COLO829 (cell line): ENCODE results near the gene ELP1.
"Not testable (repeated sequence)": the region's sequence is repeated elsewhere in the genome, so short reads cannot be mapped to it uniquely, and the experiment has no call there.

Experiments
- DNase-seq: peaks from one replicate; pipeline ENCODE4 v3.0.0; 2012; ENCODE audit warnings: low spot score

ELP1 gene

DNA sequence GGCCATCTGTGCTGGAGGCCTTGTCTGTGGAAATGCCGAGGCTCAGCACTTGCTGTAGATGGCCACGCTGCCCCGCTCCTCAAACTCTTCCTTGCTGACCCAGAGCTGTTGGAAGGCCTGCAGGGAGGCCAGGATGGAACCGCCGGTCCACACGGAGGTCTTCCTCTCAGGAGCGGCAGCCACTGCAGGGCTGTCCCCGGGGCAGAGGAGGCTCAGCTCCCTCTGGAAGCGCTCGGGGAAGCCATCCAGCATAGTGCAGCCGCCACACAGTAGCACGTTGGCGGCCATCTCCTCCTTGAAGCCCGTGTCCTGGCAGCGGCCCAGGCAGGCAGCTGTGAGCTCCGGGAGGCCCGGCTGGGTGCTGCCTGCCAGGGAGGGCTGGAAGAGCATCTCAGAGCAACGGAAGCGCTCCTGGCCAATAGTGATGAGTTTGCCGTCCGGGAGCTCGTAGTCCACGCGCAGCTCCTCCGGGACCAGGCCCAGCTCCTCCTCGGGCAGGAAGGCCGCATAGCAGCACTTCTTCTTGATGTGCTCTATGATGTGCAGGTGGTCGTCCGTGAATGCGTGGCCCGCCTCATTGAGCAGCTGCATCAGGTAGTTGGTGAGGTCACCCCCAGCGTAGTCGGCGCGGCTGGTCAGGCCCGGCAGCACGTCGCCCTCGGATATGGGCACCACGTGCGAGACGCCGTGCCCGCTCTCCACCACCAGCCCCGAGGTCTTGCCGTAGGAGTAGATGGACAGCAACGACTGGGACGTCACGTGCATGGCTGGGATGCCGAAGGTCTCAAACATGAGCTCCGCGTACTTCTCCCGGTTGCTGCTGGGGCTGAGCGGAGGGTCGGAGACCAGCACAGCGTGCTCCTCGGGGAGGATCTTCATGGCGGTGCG, 79.0 kb downstream of the ELP1 start:
- DNase-seq, result no peak

DNA sequence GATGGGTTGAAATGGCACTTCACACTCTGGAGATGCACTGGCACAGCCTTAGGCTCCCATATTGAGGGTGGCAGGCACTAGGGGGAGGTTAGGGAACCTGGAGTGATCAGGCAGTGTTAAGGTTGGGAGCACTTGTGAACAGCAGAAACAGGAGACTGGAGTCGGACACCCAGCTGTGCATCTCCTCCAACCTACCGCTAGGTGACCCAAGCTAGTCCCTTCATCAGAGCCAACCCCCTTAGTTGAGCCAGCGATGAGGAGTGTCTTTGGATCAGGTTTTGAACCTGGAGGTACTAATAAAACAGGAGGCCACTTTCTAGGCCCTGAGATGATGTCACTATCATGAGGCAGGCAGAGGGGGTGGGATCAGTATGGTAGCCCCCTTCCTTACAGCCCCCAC, 79.8 kb downstream of the ELP1 start:
- no peak for DNase-seq

DNA sequence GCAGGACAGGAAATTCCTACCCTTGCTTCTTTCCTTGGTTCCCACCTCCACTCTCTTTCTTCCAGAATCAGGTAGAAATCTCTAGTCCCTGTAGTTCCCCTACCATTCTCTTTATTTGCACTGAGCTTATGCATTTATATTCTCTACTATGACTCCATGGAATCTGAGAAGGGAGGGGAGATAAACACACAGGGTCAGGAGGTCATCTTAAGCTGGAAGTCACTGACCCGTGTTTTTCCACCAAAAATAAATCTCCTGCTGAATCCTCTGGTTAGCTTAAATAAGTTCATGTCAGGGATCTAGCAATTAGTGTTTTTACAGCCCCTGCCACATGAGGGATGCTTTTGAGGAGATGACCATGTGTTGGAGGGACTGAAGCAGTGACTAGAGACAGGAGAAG, 81.8 kb downstream of the ELP1 start:
- DNase-seq, result no peak

DNA sequence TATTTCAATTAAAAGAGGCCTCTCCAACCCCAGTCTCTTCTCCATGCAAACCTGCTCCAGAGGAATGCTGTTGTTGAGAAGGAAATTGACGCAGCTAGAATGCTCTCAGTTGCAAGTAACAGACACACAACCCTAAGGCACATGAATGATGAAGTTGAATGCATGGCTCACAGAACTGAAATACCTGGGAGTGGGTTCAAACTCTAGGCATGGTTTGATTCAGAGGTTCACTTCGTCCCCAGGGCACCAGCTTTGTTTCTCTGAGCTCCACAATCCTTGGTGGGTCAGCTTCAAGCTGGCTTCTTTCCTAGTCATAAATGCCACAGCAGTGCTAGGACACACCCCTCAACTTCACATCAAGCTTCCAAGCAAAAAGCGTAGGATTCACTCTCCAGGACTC, 82.8 kb downstream of the ELP1 start:
- no peak for DNase-seq

DNA sequence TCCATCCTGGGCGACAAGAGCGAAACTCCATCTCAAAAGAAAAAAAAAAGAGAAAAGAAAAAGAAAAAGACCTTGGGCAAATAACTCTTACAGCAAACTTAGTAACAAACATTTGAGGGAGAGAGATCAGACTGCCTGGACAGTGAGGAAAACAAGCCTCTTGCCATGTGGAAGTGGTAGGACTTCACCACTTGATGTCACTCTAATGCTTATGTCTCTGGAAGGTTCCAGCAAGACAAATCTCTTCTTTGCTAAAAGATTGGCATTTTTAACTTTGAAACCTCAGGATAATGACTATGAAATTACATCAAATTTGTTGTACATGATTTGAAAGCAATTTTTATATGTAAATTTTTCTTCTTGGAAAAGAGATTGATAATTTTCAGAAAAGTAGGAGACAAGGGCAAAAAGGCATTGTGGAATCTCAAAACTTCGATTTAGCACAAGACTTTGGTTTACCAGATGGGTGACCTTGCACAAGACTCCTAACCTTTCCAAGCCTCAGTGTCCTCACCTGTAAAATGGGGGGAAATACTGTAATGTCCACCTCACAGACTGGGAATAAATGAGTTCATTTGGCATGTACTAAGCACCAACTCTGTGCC, 83.5 kb downstream of the ELP1 start:
- peak; percentile 68 for DNase-seq

DNA sequence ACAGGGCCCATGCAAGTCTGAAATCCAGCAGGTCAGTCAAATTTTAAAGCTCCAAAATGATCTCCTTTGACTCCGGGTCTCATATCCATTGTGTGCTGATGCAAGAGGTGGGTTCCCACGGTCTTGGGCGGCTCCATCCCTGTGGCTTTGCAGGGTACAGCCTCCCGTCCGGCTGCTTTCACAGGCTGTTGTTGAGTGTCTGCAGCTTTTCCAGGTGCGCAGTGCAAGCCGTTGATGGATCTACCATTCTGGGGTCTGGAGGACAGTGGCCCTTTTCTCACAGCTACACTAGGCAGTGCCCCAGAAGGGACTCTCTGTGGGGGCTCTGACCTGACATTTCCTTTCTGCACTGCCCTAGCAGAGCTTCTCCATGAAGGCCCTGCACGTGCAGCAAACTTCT, 85.6 kb downstream of the ELP1 start:
- DNase-seq, result not testable (repeated sequence)

DNA sequence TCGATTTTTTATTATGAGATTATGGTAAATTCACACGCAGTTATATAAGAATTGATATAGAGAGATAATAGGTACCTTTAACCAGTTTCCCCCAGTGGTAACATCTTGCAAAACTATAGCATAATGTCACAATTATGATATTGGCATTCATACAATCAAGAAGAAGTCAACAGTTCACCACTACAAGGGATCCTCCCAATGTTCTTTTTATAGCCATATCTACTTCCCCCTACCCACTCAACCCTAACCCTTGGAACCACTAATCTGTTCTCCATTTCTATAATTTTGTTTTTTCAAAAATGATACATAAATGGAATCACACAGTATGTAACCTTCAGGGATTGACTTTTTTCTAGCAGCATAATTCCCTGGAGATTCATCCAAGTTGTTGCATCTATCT, 88.0 kb downstream of the ELP1 start:
- no peak for DNase-seq

DNA sequence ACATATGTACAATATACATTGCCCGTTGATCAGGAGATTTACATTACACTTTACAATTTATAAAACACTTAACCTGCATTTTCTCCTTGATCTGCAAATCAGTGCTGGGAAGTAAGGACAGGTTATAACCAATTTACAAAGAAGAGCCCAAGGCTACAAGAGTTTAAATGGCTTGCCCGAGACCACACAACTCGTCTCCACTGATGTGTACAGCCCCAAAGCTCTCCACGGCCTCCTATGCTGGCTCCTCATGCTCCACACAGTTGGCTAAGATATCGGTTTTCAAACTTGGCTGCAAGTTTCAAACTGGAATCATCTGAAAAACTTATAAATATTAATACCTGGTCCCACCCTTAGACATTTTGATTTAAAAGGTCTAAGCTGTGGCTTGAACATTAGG, 88.4 kb downstream of the ELP1 start:
- DNase-seq, result no peak

DNA sequence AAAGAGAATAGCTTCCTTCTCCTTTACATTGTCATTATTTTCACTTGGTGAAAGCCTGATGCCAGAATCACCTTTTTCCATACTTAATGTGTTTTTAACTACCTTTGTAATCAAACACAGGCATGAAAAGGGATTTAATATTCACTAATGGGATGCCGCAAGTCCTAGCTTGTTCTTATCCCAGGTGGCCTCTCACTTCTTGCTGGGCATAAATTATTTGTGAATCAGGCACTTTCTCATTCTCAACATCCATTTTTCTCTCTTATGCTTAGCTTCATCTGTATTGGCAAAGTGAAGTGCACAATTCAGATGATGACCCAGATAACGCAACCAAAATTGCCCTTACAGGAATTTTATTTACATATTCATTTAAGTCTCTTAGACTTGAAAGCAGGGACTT, 89.1 kb downstream of the ELP1 start:
- DNase-seq, result no peak

DNA sequence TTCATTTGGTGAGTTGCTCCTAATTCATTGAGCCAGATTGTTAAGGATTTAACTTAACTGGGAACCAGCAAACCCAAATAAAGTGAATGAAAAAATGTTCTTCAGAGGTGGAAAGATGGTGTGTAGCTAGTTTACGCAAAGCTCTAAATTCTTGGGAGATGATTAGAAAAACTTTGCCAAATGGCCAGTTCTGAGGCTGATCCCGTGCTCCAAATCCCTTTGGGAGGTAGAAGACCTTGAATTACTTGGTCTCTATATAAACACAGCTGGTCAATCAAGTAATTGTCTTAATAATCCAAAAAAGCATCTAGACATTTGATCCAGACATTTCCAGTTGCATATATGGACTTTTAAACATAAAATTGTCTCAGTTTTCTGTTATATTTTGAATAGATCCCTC, 89.5 kb downstream of the ELP1 start:
- no peak for DNase-seq

DNA sequence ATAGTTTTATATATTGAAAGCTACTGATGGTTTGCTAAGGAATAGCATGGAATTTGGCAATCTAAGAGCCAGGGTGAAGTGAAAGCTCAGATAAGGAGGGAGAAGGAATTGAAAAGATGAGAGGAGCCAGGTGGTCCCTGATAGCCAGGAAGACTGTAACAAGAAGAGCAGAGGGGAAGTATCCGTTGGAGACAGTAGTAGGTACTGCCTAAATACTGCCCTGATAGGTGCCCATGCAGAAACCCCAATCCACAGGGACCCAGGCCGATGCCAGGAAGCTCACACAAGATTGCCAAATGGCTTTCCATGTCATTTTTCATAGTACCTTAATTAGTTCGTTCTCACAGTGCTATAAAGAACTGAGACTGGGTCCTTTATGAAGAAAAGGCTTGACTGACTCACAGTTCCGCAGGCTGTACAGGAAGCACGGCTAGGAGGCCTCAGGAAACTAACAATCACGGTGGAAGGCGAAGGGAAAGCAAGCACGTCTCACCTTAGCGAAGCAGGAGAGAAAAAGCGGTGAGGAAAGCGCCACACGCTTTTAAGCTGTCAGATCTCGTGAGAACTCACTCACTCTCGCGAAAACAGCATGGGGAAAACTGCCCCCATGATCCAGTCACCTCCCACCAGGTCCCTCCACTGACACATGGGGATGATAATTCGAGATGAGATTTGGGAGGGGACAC, 91.2 kb downstream of the ELP1 start:
- no peak for DNase-seq

DNA sequence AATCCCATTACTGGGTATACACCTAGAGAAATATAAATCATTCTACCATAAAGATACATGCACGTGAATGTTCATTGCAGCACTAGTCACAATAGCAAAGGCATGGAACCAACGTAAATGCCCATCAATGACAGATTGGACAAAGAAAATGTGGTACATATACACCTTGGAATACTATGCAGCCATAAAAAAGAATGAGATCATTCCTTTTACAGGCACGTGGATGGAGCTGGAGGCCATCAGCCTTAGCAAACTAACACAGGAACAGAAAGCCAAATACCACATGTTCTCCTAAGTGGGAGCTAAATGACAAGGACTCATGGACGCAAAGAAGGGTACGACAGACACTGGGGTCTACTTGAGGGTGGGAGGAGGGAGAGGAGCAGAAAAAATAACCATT, 94.4 kb downstream of the ELP1 start:
- not testable (repeated sequence) for DNase-seq

DNA sequence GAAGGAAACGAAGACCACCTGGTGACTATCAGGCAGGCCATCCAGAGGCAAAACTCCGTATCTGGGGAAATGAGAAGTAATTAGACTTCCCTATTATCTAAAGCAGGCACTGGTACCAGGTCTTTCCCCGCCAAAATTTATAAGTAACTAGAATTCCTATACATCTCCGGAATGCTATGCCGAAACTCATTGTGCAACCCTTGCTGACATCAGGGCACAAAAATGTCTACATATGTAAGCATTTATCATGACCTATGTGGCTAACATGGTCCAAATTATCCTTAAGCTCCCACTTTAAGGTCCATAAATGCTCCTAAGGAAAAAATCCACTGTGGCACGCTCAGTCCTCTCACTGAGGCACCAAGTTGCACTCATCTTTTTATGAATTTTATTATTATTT, 95.9 kb downstream of the ELP1 start:
- DNase-seq, result no peak

DNA sequence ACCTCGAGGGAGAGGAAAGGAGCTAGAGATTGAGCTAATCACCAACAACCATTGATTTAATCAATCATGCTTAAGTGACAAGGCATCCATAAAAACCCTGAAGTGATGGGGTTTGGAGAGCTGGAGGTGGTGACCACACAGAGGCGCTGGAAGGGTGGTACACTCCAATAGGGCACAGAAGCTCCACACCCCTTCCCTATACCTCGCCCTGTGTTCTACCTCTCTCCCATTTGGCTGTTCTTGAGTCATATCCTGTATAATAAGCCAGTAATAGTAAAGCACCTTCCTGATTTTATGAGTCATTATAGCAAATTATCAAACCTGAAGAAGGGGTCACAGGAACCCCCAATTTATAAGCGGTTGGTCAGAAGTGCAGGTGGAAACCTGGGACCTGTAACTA, 96.4 kb downstream of the ELP1 start:
- no peak for DNase-seq

DNA sequence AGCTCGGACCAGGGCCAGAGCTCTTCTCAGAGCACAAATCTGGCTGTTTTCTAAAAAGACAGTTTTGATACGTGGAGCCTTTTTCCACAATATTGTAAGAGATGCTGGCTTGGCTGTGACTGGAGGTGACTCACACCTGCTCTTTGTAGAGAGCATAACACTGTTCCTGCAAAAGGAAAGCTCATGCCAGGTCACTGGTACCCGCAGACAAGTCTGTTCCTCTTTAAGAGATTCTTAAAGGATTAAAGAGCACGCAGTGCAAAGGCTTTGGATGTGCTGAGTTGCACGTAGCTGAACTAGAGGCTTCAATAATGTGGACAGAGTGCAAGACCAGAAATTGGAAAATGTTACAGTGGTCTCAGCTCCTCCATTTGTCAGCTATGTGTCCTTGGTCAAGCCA, 97.1 kb downstream of the ELP1 start:
- DNase-seq, result no peak

DNA sequence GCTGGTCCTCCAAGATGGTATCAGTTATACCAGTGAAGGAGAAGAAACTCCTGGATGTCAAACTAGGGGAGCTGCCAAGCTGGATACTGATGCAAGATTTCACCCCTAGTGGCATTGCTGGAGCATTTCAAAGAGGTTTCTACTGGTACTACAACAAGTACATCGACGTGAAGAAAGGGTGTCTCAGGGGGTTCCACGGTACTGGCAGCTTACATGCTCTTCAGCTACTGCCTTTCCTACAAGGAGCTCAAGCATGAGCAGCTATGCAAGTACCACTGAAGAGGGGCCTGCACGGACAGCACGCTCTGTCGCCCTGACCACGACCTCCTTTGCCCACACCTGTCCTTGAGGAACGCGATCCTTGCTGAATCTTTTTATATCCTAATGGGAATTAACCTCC, 97.6 kb downstream of the ELP1 start:
- DNase-seq, result no peak

DNA sequence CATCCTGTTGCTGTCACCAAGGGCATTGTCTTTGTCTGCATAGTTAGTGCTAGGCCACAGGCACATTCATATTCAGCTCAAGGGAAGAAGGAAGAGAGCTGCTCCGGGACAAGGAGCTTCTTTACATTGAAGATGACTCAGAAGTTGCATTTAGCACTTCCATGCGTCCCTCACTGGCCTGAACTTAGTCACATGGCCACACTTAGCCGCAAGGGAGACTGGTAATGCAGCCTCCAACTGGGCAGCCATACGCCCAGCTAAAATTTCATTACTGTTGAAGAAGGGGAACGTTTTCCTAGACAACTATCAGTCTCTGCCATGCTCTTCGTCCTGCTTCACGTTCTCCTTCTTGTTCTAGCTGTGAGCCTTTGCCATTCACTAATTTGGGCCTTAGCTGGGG, 98.1 kb downstream of the ELP1 start:
- DNase-seq, result peak; percentile 77

DNA sequence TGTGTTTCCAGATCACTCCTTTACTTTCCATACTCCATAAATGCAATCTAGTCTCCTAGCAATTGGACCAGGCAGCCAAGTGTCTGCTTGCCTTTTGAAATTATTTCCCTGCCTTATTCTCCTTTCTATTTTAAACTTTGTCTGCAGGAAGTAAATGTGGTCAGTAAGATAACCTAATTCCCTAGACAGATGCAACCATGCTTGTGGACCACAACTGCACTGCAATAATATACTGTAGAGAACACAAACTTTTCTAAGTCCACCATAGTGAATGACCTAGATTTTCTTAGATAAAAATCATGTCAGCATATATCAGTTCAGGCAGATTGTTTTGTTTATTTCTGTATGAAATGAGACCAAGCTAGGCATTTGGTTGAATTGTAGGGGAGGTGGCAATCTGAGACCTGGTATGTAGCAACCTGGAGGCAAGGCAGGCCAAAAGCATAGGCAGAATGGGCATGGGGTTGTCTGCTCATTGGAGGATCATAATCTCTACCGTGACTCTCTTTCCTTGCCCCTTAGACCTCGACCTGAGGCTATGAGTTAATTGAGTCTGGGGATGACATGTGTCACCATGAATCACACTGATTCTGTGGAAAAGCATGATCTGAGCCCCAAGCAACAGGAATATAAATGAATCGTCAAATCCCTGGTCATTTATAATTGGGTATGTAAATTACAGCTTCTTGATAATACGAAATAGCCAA, 98.8 kb downstream of the ELP1 start:
- no peak for DNase-seq

DNA sequence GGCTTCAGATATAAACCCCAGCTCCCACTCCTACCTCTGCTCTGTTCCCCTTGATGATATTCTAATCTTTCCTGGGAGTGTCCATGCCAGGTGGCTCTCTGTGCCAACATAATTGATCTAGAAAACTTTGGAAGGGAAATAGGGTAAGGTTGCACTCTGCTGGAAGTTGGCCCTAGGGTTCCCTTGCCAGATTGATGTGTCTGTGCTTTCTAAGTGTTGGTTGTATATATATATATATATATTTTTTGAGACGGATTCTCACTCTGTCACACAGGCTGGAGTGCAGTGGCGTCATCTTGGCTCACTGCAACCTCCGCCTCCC, 101.8 kb downstream of the ELP1 start:
- no peak for DNase-seq

DNA sequence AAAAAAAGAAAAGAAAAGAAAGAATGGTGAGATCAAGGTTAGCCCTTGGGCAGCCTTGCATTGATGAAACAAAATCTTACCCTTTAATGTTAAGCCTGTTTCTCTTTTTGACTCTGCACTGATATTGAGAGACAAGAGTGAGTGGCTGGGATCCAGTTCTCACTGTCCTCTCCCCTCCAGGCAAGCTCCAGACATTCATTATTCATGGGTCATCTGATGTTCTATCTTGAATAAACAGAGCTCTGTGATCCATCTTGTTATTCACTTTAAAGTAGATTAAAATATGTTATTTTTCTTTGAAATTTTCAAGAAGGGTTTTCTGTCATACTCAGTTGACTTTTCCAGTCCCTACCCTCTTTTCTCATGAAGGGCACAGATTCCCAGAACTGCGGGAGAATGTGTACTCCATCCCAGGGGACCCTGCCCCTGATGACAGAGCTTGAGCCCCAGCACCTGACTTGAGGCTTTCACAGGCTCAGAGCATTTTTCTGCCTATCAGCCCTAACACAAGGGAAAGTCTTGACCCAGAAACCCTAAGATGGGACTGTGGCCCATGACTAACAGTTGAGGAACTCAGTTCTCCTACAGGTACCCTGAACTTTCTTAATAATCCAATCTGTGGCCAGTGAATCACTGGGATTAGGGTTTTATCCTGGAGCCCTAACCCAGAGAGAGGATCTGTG, 102.3 kb downstream of the ELP1 start:
- DNase-seq, result peak; percentile 55

DNA sequence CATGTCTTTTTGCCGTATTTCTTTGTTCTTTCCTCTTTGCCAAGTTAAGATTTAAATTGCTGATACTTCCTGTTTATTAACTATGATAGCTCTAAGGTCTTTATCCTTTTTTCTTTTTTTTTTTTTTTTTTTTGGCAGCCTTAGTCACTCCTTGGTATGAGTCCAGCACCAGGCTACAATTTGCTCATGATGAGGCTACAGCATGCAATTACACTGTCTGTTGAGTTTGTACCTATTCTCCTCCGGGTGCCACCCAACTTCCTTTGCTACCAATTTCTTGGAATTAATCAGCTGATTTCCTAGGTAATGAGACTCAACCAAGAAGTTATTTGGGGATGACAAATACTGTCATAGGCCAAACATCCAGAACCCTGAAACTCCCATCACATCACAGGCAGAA, 103.7 kb downstream of the ELP1 start:
- no peak for DNase-seq

DNA sequence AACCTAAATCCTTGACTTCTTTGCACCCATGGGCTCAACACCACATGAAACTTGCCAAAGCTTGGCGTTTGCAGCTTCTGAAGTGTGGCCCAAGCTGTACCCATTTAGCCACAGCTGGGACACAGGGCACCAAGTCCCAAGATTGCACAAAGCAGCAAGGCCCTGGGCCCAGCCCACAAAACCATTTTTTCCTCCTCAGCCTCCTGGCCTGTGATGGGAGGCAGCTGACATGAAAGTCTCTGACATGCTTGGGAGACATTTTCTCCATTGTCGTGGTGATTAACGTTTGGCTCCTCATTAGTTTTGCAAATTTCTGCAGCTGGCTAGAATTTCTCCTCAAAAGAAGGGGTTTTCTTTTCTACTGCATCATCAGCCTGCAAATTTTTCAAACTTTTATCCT, 110.1 kb downstream of the ELP1 start:
- DNase-seq, result no peak
